Measurements from ENCODE around the gene HPCA. TPM values are rescaled to one million over a fixed set of nuclear protein-coding genes. Genes with fewer than 3 reads are reported as not detected.
"Not testable (repeated sequence)": the region's sequence is repeated elsewhere in the genome, so short reads cannot be mapped to it uniquely, and the experiment has no call there.

Gene HPCA
- total RNA-seq, 1 experiment from 2014 or later = 1.2 TPM

GRCh38 chr1:32903991-32904785 is 17.9 kb downstream of the HPCA start:
- intact Hi-C loops (cut with micrococcal nuclease; ENCODE audit: unreplicated experiment) = no loop called here
- H3K9me3 ChIP-seq (ENCODE audit: control insufficient read depth, insufficient read depth, low read depth, low read length) = no peaks in the 10 kb centered on the region
- POLR2A ChIA-PET = interaction anchor here (0.7 kb wide), 1 partner anchor 230 kb away, joined by 3 read pairs; no protein-coding TSS in a partner anchor
- BruUV-seq (replicated peaks) = no TSS peak
- no peaks in the 10 kb centered on the region; the same call in 1 of the 2 replicates for H3K36me3 ChIP-seq (ENCODE audit: control insufficient read depth, insufficient read depth, low read length)
- DNase-seq (ENCODE audit: low read depth, low spot score) (no peak), ATAC-seq (no peak)
- no peak overlapping the region for H3K27ac ChIP-seq (ENCODE audit: low read length)
- H3K27me3 ChIP-seq (ENCODE audit: control insufficient read depth, insufficient read depth, low read length) = no peaks in the 10 kb centered on the region
- in situ Hi-C loops (cut with HindIII; ENCODE audit: low pct_unique_long_range_greater_than_20kb, low sequenced_read_pairs) = no loop called here
- H3K4me1 ChIP-seq (ENCODE audit: control insufficient read depth, insufficient read depth, low read length) = 0 out of 2 replicates have a peak, but pooled peaks cover 5% of the 10 kb centered on the region
- CTCF ChIA-PET = no interaction called here
- TF ChIP-seq POLR2AphosphoS5 (IDR thresholded peaks at IDR 0.05; ENCODE audit: low read depth, low read length) = no peak
- TF ChIP-seq CTCF (IDR thresholded peaks at IDR 0.05) = no peak
- TF ChIP-seq TCF7L2 (IDR thresholded peaks at IDR 0.05; ENCODE audit: low read depth, low read length) = no peak
- TF ChIP-seq SIN3A (IDR thresholded peaks at IDR 0.05; ENCODE audit: borderline replicate concordance, insufficient read depth, low read depth, low read length) = no peak
- TF ChIP-seq REST (IDR thresholded peaks at IDR 0.05; ENCODE audit: insufficient read depth in 1 of 2, low read depth in 2 of 2, low read length in 1 of 2) = no peak
- H3K4me3 ChIP-seq (ENCODE audit: low read depth in 2 of 2, low read length in 2 of 2) = no peak overlapping the region

GRCh38 chr1:32904797-32905196 is 18.5 kb downstream of the HPCA start:
- ChIA-PET CTCF (no interaction called here), POLR2A (no interaction called here)
- H3K4me1 ChIP-seq (ENCODE audit: control insufficient read depth, insufficient read depth, low read length) = 0 out of 2 replicates have a peak, but pooled peaks cover 5% of the 10 kb centered on the region
- no peaks in the 10 kb centered on the region; the same call in 1 of the 2 replicates for H3K36me3 ChIP-seq (ENCODE audit: control insufficient read depth, insufficient read depth, low read length)
- DNase-seq (ENCODE audit: low read depth, low spot score) = no peak
- ATAC-seq = no peak
- H3K27me3 ChIP-seq (ENCODE audit: control insufficient read depth, insufficient read depth, low read length) = no peaks in the 10 kb centered on the region
- intact Hi-C loops (cut with micrococcal nuclease; ENCODE audit: unreplicated experiment) = no loop called here
- in situ Hi-C loops (cut with HindIII; ENCODE audit: low pct_unique_long_range_greater_than_20kb, low sequenced_read_pairs) = no loop called here
- no TSS peak for BruUV-seq (replicated peaks)
- no peak overlapping the region for H3K27ac ChIP-seq (ENCODE audit: low read length)
- TF ChIP-seq POLR2AphosphoS5 (IDR thresholded peaks at IDR 0.05; ENCODE audit: low read depth, low read length) (no peak), SIN3A (IDR thresholded peaks at IDR 0.05; ENCODE audit: borderline replicate concordance, insufficient read depth, low read depth, low read length) (no peak), CTCF (IDR thresholded peaks at IDR 0.05) (no peak), TCF7L2 (IDR thresholded peaks at IDR 0.05; ENCODE audit: low read depth, low read length) (no peak), REST (IDR thresholded peaks at IDR 0.05; ENCODE audit: insufficient read depth in 1 of 2, low read depth in 2 of 2, low read length in 1 of 2) (no peak)
- H3K9me3 ChIP-seq (ENCODE audit: control insufficient read depth, insufficient read depth, low read depth, low read length) = no peaks in the 10 kb centered on the region
- H3K4me3 ChIP-seq (ENCODE audit: low read depth in 2 of 2, low read length in 2 of 2) = no peak overlapping the region

- BruUV-seq (replicated peaks); CTCF ChIA-PET; DNase-seq (ENCODE audit: low read depth, low spot score); H3K27me3 ChIP-seq (ENCODE audit: control insufficient read depth, insufficient read depth, low read length); in situ Hi-C loops (cut with HindIII; ENCODE audit: low pct_unique_long_range_greater_than_20kb, low sequenced_read_pairs); H3K4me1 ChIP-seq (ENCODE audit: control insufficient read depth, insufficient read depth, low read length); H3K4me3 ChIP-seq (ENCODE audit: low read depth in 2 of 2, low read length in 2 of 2); ATAC-seq; H3K36me3 ChIP-seq (ENCODE audit: control insufficient read depth, insufficient read depth, low read length); intact Hi-C loops (cut with micrococcal nuclease; ENCODE audit: unreplicated experiment); POLR2A ChIA-PET; H3K27ac ChIP-seq (ENCODE audit: low read length); H3K9me3 ChIP-seq (ENCODE audit: control insufficient read depth, insufficient read depth, low read depth, low read length): not testable (repeated sequence)
These were observed 19.3 kb downstream of the HPCA start for GRCh38 chr1:32905588-32905987.
